ENCODE measurements around the gene ZNF618. TPM values are rescaled to one million over a fixed set of nuclear protein-coding genes. Genes with fewer than 3 reads are reported as not detected.

ZNF618 gene
- total RNA-seq, 1 experiment from 2014 or later = 29.4 TPM

- POLR2A ChIA-PET (ENCODE audit: low non-redundant PET) = no interaction called here
- Histone ChIP-seq H3K27ac (ENCODE audit: low read depth, low read length, poor library complexity, severe bottlenecking) (no peak overlapping the region), H3K9me3 (ENCODE audit: low read depth, low read length, poor library complexity, severe bottlenecking) (no peaks in the 10 kb centered on the region), H3K4me3 (ENCODE audit: low read depth, low read length, poor library complexity, severe bottlenecking) (no peak overlapping the region), H3K4me1 (ENCODE audit: insufficient read depth, low read length, poor library complexity, severe bottlenecking) (peaks cover 12% of the 10 kb centered on the region), H3K36me3 (ENCODE audit: insufficient read depth, low read length, poor library complexity, severe bottlenecking) (no peaks in the 10 kb centered on the region), H3K27me3 (replicated peaks; ENCODE audit: insufficient read depth, low read depth, low read length, poor library complexity) (no peaks in the 10 kb centered on the region)
- CTCF ChIA-PET = no interaction called here
- no TSS peak for BruUV-seq (replicated peaks)
- DNase-seq (ENCODE audit: low spot score) = no peak
- intact Hi-C loops (cut with micrococcal nuclease; ENCODE audit: unreplicated experiment) = no loop called here
- TF ChIP-seq, protein P1, sequence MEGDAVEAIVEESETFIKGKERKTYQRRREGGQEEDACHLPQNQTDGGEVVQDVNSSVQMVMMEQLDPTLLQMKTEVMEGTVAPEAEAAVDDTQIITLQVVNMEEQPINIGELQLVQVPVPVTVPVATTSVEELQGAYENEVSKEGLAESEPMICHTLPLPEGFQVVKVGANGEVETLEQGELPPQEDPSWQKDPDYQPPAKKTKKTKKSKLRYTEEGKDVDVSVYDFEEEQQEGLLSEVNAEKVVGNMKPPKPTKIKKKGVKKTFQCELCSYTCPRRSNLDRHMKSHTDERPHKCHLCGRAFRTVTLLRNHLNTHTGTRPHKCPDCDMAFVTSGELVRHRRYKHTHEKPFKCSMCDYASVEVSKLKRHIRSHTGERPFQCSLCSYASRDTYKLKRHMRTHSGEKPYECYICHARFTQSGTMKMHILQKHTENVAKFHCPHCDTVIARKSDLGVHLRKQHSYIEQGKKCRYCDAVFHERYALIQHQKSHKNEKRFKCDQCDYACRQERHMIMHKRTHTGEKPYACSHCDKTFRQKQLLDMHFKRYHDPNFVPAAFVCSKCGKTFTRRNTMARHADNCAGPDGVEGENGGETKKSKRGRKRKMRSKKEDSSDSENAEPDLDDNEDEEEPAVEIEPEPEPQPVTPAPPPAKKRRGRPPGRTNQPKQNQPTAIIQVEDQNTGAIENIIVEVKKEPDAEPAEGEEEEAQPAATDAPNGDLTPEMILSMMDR (conservative IDR thresholded peaks at IDR 0.05; ENCODE audit: low read depth, low read length) = no peak
- no peak for TF ChIP-seq EZH2 (IDR thresholded peaks at IDR 0.05; ENCODE audit: borderline replicate concordance, low read depth, low read length, poor library complexity, severe bottlenecking)
Measured at GRCh38 chr9:113910036-113910639, 34.0 kb downstream of the ZNF618 start.

DNA sequence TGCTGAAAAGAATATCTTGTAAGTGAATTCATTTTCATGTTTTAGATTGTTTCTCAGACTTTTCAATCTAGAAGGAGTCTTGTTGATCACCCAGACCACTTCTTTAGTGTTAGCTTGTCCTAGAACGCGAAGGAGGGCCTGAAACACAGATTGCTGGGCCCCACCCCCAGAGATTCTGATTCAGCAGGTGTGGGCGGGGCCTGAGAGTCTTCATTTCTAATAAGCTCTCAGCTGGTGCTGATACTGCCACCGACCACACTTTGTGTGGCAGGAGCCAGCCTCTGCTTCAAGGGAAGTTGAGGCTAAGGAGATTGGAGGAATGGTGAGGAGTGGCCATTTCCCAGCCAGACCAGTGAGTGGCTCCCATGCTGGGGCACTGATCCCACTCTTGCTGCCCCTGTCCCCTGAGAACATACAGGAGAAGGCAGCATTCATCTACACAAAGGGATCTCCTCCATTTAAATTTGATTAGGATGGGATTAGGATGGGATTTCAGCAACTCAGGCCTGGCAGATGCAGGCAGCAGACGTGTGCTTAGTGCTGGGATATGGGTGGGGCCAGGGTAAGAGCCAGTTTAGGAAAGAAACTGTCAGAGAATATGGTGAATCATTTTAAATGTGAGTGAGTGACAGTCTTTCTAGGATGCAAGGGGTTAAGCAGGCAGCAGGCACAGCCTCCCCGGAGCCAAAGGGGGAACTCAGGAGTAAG lies 35.9 kb downstream of the ZNF618 start:
- Histone ChIP-seq H3K36me3 (ENCODE audit: insufficient read depth, low read length, poor library complexity, severe bottlenecking) (no peaks in the 10 kb centered on the region), H3K9me3 (ENCODE audit: low read depth, low read length, poor library complexity, severe bottlenecking) (no peaks in the 10 kb centered on the region), H3K4me1 (ENCODE audit: insufficient read depth, low read length, poor library complexity, severe bottlenecking) (peaks cover 12% of the 10 kb centered on the region), H3K27me3 (replicated peaks; ENCODE audit: insufficient read depth, low read depth, low read length, poor library complexity) (no peaks in the 10 kb centered on the region), H3K27ac (ENCODE audit: low read depth, low read length, poor library complexity, severe bottlenecking) (peak overlapping the region; percentile 39), H3K4me3 (ENCODE audit: low read depth, low read length, poor library complexity, severe bottlenecking) (no peak overlapping the region)
- ChIA-PET CTCF (no interaction called here), POLR2A (ENCODE audit: low non-redundant PET) (no interaction called here)
- TF ChIP-seq EZH2 (IDR thresholded peaks at IDR 0.05; ENCODE audit: borderline replicate concordance, low read depth, low read length, poor library complexity, severe bottlenecking) = no peak
- TF ChIP-seq, protein P1 (conservative IDR thresholded peaks at IDR 0.05; ENCODE audit: low read depth, low read length) = no peak
- peak; percentile 36 for DNase-seq (ENCODE audit: low spot score)
- intact Hi-C loops (cut with micrococcal nuclease; ENCODE audit: unreplicated experiment) = no loop called here
- no TSS peak for BruUV-seq (replicated peaks)

- no peak for TF ChIP-seq EZH2 (IDR thresholded peaks at IDR 0.05; ENCODE audit: borderline replicate concordance, low read depth, low read length, poor library complexity, severe bottlenecking)
- TF ChIP-seq, protein P1 (conservative IDR thresholded peaks at IDR 0.05; ENCODE audit: low read depth, low read length) = no peak
- ChIA-PET CTCF (no interaction called here), POLR2A (ENCODE audit: low non-redundant PET) (no interaction called here)
- Histone ChIP-seq H3K4me3 (ENCODE audit: low read depth, low read length, poor library complexity, severe bottlenecking) (no peak overlapping the region), H3K27me3 (replicated peaks; ENCODE audit: insufficient read depth, low read depth, low read length, poor library complexity) (no peaks in the 10 kb centered on the region), H3K27ac (ENCODE audit: low read depth, low read length, poor library complexity, severe bottlenecking) (no peak overlapping the region), H3K36me3 (ENCODE audit: insufficient read depth, low read length, poor library complexity, severe bottlenecking) (no peaks in the 10 kb centered on the region), H3K4me1 (ENCODE audit: insufficient read depth, low read length, poor library complexity, severe bottlenecking) (peaks cover 12% of the 10 kb centered on the region), H3K9me3 (ENCODE audit: low read depth, low read length, poor library complexity, severe bottlenecking) (no peaks in the 10 kb centered on the region)
- DNase-seq (ENCODE audit: low spot score) = no peak
- no TSS peak for BruUV-seq (replicated peaks)
- intact Hi-C loops (cut with micrococcal nuclease; ENCODE audit: unreplicated experiment) = no loop called here
Measured at GRCh38 chr9:113912816-113913215, 36.7 kb downstream of the ZNF618 start.

Data from A673 (cell line).